Stimulated activated CD4-positive, alpha-beta T cell treated with anti-CD3 and anti-CD28 coated beads, TNF-alpha, amount 100 ng/mL, for 48 hours (primary cell): ENCODE measurements around the gene NOCT.
"Not testable (repeated sequence)": the region's sequence is repeated elsewhere in the genome, so short reads cannot be mapped to it uniquely, and the experiment has no call there.

Experiments
- DNase-seq, 3 donors: peaks; one replicate each; pipeline ENCODE4 v3.0.0-alpha.2; 2020; ENCODE audit warnings: low read depth in 3 of 3

Gene NOCT

DNA sequence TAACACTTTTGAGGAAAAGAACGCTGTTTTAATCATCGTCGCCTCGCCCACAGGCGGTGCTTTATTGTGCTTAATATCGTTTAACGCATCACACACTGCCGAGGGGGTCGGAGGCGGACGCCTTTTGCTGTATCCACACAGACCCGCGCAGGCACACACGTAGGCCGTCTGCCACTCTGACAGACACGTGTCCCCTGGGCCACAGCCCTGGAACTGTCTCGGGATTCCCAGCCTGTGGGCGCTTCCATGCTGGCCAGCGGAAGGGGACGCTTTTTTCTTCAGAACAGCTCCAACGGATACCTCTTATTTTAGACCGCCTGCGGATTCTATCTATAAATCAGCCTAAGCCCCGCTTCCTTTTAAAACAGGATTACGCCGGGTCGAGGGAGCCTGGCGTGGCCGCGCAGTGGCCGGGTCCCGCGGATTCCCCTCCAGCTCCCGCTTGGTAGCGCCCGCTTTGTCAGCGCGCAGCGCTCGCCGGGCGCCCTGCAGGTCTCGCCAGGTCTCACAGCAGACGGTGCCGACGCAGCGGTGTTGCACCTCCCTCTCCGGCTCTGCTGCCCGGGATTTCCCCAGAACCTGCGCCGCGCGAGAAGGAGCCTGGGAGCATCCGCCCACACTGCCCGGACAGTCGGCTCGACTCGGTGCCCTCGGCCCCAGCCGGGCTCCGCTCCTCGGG is at the start of gene NOCT:
NOCT (plus strand) TSS at position 513 of the 679 bp plus-strand sequence. CDS start 201 bp downstream, outside the sequence.
- peak; percentile 89 to 95 (median 92) for DNase-seq

DNA sequence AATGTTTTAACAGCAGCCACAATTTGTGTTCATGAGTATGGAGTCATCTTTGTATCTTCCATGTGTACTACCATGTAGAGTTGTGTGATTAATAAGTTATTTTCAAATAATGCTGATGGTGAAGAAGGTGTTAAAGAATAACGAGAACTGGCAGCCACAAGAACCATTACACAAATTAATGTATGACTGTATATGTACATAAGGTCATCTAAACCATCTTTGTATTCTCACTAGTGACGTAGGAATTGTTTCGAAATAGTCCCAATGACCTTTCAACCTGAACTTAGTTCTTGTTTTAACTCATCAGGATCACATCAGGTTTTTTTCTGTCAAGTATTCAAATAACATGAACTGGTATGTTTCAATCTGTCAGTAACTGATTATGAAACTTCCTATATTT is 48.3 kb upstream of the NOCT start:
- DNase-seq, result no peak

GRCh38 chr4:138972956-138973801 is 42.4 kb upstream of the NOCT start:
- no peak for DNase-seq

DNA sequence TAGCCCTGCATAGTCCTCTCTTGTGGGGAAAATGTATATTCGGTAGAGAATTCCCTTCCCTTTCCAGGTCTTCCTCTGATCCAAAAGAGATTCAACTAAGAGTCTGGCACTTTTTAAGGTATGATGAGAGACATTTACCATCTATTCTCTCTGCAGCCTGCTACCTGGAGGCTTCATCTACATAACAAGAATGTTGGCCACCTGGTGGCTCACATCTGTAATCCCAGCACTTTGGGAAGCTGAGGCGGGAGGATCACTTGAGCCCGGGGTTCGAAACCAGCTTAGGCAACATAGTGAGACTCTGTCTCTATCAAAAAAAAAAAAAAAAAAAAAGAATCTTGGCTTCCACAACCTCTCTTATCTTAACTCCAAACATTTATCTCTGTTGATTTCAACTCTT is 40.4 kb upstream of the NOCT start:
- no peak for DNase-seq

DNA sequence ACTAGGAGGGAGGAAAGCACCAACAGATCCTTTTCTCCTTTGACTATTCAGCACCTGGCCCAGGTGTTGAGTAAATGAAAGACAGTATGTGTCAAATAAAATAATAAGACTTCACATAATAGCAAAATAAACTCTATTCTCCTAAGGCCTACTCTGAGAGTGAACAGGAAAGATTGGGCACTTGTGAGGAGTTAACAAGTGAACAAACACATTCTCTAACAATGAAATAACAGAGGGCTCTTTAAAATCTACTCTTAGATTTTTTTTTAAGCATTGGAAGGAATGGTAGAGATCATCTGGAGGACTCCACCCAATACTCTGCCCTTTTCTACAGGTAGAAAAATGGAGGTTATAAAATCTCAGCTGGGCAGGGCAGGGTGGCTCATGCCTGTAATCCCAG is 39.1 kb upstream of the NOCT start:
- no peak for DNase-seq

DNA sequence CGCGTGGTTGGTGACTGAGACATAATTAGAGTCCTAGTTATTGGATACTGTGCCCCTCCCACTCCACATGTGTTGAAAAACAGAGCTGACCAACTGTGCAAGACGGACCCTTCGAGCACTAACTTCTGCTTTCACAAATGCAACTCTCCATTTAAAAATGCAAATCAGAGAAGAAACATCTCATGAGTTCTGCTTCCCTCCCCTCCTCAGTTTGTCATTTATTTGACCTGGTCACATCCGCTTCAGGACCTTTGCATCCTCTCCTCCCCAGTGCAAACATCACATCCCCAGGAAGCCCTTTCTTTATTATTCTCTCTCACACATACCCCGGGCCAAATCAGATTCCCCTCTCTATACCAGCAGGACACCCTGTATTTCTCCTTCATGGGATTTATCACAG is 38.1 kb upstream of the NOCT start:
- DNase-seq, result no peak

- no peak for DNase-seq
These were observed 37.5 kb upstream of the NOCT start for GRCh38 chr4:138978028-138978585.

DNA sequence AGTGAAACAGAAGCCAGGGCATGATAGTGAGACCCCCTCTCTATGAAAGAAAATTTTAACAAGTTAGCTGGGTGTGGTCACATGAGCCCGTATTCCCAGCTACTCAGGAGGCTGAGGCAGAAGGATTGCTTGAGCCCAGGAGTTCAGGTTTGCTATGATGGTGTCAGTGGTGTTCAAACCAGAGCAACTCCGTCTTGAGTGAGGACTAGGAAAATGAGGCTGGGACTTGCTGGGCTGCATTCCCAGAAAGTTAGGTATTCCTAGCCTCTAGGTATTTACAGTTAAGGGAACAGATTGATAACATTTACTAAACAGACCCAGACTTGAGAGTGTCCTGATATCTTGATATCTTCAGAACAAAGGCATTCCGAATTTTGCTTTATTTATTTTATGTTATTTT is 37.0 kb upstream of the NOCT start:
- DNase-seq, result no peak

DNA sequence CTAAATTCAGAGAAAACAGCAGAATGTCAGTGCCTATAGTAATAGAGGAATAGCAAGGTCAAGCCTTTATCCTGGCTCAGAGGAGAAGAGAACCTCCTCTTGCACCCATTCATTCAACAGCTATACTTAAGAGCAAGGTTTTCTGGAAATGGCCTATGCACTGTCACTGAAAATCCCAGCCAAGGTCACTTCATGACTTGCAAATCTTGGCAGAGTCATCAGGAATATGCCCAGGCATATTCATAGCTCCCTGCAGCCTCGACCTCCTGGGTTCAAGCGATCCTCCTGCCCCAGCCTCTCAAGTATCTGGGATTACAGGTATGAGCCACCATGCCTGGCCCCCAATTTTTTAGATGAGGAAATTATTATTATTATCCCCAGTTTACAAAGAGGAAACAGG is 35.8 kb upstream of the NOCT start:
- no peak for DNase-seq

DNA sequence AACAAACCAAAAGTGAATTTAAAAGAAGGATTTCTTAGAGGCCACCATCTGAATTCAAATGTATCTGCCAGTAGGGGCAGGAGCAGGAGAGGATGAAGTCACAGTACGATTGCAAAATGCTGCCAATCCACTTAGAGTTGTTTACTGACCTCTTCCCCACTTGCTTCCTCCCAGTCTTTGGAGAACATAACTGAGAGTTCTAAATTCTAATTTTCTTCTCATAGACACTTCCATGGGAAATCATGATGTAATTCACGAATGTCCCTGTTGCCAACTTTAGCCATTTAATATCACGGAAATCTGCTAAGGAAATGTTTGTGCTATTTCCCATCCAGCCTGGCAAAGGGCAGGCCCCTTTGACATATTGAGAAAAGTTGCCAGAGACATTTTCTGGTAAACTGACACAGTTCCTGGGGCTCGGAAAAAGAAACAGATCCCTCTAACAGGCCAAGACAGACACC is 33.6 kb upstream of the NOCT start:
- DNase-seq, result no peak

DNA sequence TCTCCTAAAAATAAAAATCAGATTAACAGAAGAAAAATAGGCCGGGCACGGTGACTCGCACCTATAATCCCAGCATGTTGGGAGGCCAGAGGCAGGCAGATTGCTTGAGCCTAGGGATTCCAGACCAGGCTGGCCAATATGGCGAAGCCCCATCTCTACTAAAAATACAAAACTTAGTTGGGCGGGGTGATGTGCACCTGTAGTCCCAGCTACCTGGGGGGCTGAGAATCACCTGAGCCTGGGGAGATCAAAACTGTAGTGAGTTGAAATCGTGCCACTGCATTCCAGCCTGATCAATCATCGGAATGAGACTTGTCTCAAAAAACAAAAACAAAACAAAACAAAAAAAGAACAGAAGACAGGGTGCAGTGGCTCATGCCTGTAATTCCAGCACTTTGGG is 32.8 kb upstream of the NOCT start:
- no peak for DNase-seq

DNA sequence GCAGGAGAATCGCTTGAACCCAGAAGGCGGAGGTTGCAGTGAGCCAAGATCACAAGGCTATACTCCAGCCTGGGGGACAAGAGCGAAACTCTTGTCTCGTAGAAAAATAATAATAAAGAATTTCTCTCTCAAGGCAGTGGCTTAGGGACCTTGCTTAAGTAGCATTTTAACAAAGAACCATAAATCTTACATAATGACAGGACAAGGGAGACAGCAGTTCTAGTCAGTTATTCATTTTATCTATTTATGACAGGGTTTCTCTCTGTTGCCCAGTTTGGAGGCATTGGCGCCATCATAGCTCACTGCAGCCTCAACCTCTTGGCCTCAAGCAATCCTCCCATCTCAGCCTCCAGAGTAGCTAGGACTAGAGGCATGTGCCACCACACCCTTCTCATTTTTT is 31.9 kb upstream of the NOCT start:
- no peak for DNase-seq

DNA sequence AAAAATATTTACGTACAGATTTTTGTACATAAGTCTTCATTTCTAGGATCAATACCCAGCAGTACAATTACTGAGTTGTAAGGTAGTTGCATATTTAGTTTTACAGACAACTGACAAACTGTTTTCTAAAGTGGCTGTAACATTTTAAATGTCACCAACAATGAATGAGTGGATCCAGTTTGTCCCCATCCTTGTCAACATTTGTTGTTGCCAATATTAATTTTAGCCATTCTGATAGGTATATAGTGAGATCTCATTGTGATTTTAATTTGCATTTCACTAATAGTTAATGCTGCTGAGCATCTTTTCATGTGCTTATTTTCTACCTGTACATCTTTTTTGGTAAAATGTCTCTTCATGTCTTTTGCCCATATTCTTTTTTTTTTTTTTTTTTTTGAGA is 30.9 kb upstream of the NOCT start:
- DNase-seq, result no peak

DNA sequence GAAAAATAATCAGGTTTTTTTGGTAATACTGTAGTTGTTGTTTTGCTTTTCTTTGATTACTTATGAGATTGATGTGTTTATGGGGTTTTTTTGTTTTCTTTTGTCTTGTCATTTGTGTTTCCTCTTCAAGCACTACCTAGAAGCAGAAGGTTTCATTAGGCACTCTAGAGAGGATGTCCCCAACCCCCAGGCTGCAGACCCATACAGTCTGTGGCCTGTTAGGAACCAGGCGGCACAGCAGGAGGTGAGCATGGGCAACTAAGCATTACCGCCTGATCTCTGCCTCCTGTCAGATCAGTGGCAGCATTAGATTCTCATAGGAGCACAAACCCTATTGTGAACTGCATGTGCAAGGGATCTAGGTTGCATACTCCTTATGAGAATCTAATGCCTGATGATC is 22.9 kb upstream of the NOCT start:
- no peak for DNase-seq

DNA sequence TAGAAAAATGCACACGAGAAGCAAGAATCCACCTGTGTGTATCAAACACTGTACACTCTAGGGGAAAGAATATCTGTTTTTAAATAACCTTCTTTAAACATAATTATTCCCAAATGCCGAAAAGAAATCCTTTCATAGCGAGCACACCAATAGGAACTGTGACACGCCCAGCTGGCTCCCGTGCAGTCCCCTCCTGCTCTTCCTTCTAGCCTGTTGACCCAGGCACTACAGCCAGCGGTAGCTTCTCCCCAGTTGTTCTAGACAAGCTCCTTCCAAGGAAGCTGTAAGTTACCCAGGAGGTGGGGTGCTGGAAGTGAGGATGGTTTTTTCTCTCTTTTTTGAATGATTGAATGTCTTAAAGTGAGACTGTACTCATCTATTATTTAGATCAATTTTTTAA is 19.5 kb upstream of the NOCT start:
- no peak for DNase-seq

- DNase-seq, result no peak
These were observed 15.9 kb upstream of the NOCT start for GRCh38 chr4:138999666-139000065.

DNA sequence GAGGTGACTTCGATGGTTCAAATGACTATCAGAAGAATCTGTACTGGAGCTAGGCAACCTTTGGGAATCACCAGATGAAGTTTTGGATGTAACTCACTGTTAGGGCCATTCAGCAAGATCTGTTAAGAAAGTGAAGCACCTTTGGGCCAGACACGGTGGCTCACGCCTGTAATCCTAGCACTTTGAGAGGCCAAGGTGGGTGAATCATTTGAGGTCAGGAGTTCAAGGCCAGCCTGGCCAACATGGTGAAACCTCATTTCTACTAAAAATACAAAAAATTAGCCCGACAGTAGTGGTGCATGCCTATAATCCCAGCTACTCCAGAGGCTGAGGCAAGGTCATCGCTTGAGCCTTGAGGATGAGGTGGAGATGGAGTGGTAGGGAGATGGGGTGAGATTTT is 15.4 kb upstream of the NOCT start:
- not testable (repeated sequence) for DNase-seq

DNA sequence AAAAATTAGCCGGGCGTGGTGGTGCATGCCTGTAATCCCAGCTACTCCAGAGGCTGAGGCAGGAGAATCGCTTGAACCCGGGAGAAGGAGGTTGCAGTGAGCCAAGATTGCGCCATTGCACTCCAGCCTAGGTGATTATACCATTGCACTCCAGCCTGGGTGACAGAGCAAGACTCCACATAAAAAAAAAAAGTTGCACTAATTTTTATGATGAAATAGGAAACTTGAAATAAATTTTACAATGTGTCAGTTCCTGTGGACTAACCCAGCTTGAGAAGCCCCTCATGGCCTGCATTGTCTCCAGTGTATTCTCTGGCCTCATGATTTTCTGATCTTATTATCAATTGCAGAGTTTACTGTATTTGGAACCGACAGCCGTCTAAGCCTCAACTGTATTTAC is 14.2 kb upstream of the NOCT start:
- not testable (repeated sequence) for DNase-seq

DNA sequence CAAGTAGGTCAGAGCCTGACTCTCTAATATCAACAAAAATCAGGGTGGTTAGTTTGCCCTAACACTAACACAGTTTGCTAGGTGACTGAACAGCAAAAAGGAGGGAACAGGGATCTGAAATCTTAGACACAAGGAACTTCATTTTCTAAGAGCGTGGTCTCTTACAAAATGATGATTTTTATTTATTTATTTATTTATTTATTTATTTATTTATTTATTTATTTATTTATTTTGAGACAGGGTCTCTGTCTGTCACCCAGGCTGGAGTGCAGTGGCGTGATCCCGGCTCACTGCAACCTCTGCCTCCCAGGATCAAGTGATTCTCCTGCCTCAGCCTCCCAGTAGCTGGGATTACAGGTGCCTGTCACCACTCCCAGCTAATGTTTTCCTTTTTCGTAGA is 11.9 kb upstream of the NOCT start:
- DNase-seq, result not testable (repeated sequence)

DNA sequence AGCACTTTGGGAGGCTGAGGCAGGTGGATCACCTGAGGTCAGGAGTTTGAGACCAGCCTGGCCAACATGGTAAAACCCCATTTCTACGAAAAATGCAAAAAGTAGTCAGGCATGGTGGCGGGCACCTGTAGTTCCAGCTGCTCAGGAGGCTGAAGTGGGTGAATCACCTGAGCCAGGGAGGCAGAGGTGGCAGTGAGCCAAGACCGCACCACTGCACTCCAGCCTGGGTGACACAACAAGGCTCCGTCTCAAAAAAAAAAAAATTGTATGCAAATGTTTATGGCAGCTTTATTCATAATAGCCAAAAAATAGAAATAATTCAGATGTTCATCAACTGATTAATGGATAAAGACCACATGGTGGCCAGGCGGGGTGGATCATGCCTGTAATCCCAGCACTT is 9.8 kb upstream of the NOCT start:
- DNase-seq, result no peak

DNA sequence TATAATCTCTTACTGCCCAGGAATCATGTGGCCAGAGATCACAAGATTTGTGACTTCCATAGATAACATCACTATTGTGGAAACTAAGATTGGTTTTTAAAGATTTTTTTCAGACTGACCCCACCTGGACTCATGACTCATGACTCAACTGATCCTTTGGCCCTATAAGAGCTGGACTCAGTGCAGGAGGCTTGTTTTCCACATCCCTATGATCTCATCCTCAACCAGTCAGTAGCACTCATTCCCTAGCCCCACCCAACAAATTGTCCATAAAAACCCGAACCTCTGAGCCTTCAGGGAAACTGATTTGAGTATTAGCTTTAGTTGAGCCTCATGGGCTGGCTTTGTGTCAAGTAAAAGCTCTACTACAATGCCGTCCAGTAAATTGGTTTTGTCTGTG is 7.9 kb upstream of the NOCT start:
- no peak for DNase-seq

DNA sequence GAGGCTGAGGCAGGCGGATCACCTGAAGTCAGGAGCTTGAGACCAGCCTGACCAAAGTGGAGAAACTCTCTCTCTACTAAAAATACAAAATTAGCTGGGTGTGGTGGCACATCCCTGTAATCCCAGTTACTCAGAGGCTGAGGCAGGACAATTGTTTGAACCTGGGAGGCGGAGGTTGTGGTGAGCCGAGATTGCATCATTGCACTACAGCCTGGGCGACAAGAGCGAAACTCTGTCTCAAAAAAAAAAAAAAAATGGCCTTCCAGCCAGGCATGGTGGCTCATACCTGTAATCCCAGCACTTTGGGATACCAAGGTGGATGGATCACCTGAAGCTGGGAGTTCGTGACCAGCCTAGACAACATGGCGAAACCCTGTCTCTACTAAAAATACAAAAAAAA is 7.3 kb upstream of the NOCT start:
- DNase-seq, result not testable (repeated sequence)

DNA sequence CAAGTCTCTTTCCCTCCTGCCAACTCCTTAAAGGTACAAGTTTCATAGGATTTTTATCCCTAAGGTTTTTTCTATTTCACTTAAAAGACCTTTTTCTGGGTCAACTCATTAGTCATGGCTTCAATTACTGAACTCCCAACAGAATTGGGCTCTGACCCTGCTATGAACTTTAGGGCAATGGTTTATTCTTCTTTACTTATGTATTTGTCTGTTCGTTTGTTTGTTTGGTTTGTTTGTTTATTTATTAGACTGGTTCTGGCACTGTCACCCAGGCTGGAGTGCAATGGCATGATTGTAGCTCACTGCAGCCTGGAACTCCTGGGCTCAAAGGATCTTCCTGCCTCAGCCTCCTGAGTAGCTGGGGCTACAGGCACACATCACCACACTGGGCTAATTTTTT is 5.9 kb upstream of the NOCT start:
- DNase-seq, result no peak
